NCI-H446 treated with DMSO at 0.1 percent for 48 hours (cell line): ENCODE data around the gene SUCO.
"Not testable (repeated sequence)": the region's sequence is repeated elsewhere in the genome, so short reads cannot be mapped to it uniquely, and the experiment has no call there.

Source experiments
- DNase-seq: peaks from one replicate; lab custom pipeline; 2025; lab: John Stamatoyannopoulos, UW

The SUCO gene

GRCh38 chr1:172612478-172612877 lies 79.5 kb downstream of the SUCO start:
- no peak for DNase-seq

- DNase-seq: no peak
Observed at GRCh38 chr1:172613294-172613693, 80.3 kb downstream of the SUCO start.

GRCh38 chr1:172616195-172616594 lies 83.2 kb downstream of the SUCO start:
- DNase-seq: no peak

GRCh38 chr1:172616636-172617035 lies 83.7 kb downstream of the SUCO start:
- DNase-seq: no peak

GRCh38 chr1:172620603-172621002 lies 87.7 kb downstream of the SUCO start:
- not testable (repeated sequence) for DNase-seq

GRCh38 chr1:172622541-172622940 lies 89.6 kb downstream of the SUCO start:
- no peak for DNase-seq

GRCh38 chr1:172623748-172624147 lies 90.8 kb downstream of the SUCO start:
- DNase-seq: no peak

- DNase-seq: no peak
Observed at GRCh38 chr1:172626845-172627244, 93.9 kb downstream of the SUCO start.

- DNase-seq: no peak
Observed at GRCh38 chr1:172627702-172628101, 94.8 kb downstream of the SUCO start.

- no peak for DNase-seq
Observed at GRCh38 chr1:172628401-172628800, 95.5 kb downstream of the SUCO start.

GRCh38 chr1:172629170-172629569 lies 96.2 kb downstream of the SUCO start:
- no peak for DNase-seq

GRCh38 chr1:172629638-172630037 lies 96.7 kb downstream of the SUCO start:
- DNase-seq: no peak

- DNase-seq: no peak
Observed at GRCh38 chr1:172630056-172630818, 97.3 kb downstream of the SUCO start.

- no peak for DNase-seq
Observed at GRCh38 chr1:172630868-172631267, 97.9 kb downstream of the SUCO start.

- no peak for DNase-seq
Observed at GRCh38 chr1:172637522-172637921, 104.6 kb downstream of the SUCO start.

GRCh38 chr1:172638249-172638648 lies 105.3 kb downstream of the SUCO start:
- no peak for DNase-seq

GRCh38 chr1:172638885-172639831 lies 106.2 kb downstream of the SUCO start:
- no peak for DNase-seq

- DNase-seq: no peak
Observed at GRCh38 chr1:172640111-172640510, 107.2 kb downstream of the SUCO start.

- no peak for DNase-seq
Observed at GRCh38 chr1:172641492-172641891, 108.5 kb downstream of the SUCO start.

GRCh38 chr1:172642970-172643369 lies 110.0 kb downstream of the SUCO start:
- no peak for DNase-seq

- DNase-seq: no peak
Observed at GRCh38 chr1:172646653-172647052, 113.7 kb downstream of the SUCO start.

- DNase-seq: no peak
Observed at GRCh38 chr1:172647110-172647564, 114.2 kb downstream of the SUCO start.

- DNase-seq: no peak
Observed at GRCh38 chr1:172647987-172648386, 115.0 kb downstream of the SUCO start.
